Measurements from ENCODE around the gene SNAP29.

The SNAP29 gene

DNA sequence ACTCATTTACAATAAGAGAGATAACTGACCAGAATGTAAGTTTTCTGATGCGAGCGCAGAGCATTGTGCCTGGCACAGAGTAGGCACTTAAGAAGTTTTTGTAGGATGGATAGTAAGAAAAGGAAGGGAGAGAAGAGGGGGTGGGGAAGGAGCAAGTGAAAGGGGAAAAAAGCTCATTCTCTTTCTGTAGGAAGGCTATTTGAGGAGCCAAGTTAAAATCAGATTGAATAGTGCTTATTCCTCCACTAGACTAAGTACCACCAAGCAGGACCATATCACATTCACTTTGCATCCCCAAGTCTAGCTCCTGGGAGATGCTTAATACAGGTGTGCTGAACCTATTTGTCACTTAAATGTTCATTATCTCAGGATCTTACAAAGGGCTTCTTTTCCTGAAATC is 44.3 kb downstream of the SNAP29 start:
- Histone ChIP-seq H3K9me3 (ENCODE audit: control insufficient read depth, low read length) (no peaks in the 10 kb centered on the region), H3K79me2 (no peaks in the 10 kb centered on the region), H3K27me3 (ENCODE audit: control insufficient read depth, insufficient read depth, low read length) (no peaks in the 10 kb centered on the region), H3K4me1 (no peaks in the 10 kb centered on the region), H3K27ac (no peak overlapping the region), H3K4me2 (ENCODE audit: low read length) (no peak overlapping the region), H3K4me3 (ENCODE audit: low read depth, low read length) (no peak overlapping the region), H2AFZ (no peak overlapping the region), H3K36me3 (ENCODE audit: control insufficient read depth, insufficient read depth, low read length) (no peaks in the 10 kb centered on the region), H3K9ac (no peak overlapping the region)
- TF ChIP-seq, protein P1, sequence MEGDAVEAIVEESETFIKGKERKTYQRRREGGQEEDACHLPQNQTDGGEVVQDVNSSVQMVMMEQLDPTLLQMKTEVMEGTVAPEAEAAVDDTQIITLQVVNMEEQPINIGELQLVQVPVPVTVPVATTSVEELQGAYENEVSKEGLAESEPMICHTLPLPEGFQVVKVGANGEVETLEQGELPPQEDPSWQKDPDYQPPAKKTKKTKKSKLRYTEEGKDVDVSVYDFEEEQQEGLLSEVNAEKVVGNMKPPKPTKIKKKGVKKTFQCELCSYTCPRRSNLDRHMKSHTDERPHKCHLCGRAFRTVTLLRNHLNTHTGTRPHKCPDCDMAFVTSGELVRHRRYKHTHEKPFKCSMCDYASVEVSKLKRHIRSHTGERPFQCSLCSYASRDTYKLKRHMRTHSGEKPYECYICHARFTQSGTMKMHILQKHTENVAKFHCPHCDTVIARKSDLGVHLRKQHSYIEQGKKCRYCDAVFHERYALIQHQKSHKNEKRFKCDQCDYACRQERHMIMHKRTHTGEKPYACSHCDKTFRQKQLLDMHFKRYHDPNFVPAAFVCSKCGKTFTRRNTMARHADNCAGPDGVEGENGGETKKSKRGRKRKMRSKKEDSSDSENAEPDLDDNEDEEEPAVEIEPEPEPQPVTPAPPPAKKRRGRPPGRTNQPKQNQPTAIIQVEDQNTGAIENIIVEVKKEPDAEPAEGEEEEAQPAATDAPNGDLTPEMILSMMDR (IDR thresholded peaks at IDR 0.05) = no peak

- no peaks in the 10 kb centered on the region for H3K4me1 ChIP-seq
- no peaks in the 10 kb centered on the region for H3K79me2 ChIP-seq
- no peak overlapping the region for H3K9ac ChIP-seq
- no peaks in the 10 kb centered on the region for H3K27me3 ChIP-seq (ENCODE audit: control insufficient read depth, insufficient read depth, low read length)
- no peak overlapping the region for H2AFZ ChIP-seq
- no peaks in the 10 kb centered on the region for H3K36me3 ChIP-seq (ENCODE audit: control insufficient read depth, insufficient read depth, low read length)
- no peak overlapping the region for H3K4me2 ChIP-seq (ENCODE audit: low read length)
- H3K27ac ChIP-seq = no peak overlapping the region
- no peak overlapping the region for H3K4me3 ChIP-seq (ENCODE audit: low read depth, low read length)
- TF ChIP-seq, protein P1 (IDR thresholded peaks at IDR 0.05) = no peak
- H3K9me3 ChIP-seq (ENCODE audit: control insufficient read depth, low read length) = no peaks in the 10 kb centered on the region
Measured at GRCh38 chr22:20904008-20904979, 45.5 kb downstream of the SNAP29 start.

DNA sequence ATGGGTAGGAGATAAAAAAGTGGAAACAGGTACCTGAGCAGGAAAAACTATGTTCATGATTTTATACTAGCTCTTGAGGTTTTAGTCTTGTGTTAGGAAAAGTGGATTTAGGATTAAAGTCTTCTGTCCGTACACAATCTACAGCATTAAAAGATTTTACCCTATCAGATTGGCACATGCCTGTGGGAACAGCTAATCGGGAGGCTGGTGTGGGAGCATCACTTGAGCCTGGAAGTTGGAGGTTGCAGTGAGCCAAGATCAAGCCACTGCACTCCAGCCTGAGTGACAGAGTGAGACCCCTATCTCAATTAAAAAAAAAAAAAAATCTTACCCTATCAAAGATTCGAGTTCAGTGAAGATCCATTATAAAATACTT is 46.2 kb downstream of the SNAP29 start:
- Histone ChIP-seq H3K4me3 (ENCODE audit: low read depth, low read length) (no peak overlapping the region), H3K9ac (no peak overlapping the region), H3K36me3 (ENCODE audit: control insufficient read depth, insufficient read depth, low read length) (no peaks in the 10 kb centered on the region), H3K27ac (no peak overlapping the region), H3K9me3 (ENCODE audit: control insufficient read depth, low read length) (no peaks in the 10 kb centered on the region), H3K79me2 (no peaks in the 10 kb centered on the region), H3K4me2 (ENCODE audit: low read length) (no peak overlapping the region), H2AFZ (no peak overlapping the region), H3K4me1 (no peaks in the 10 kb centered on the region), H3K27me3 (ENCODE audit: control insufficient read depth, insufficient read depth, low read length) (no peaks in the 10 kb centered on the region)
- TF ChIP-seq, protein P1 (IDR thresholded peaks at IDR 0.05) = no peak

GRCh38 chr22:20905415-20906386 is 46.9 kb downstream of the SNAP29 start:
- TF ChIP-seq, protein P1 (IDR thresholded peaks at IDR 0.05) = no peak
- no peaks in the 10 kb centered on the region for H3K27me3 ChIP-seq (ENCODE audit: control insufficient read depth, insufficient read depth, low read length)
- H3K79me2 ChIP-seq = no peaks in the 10 kb centered on the region
- no peak overlapping the region for H2AFZ ChIP-seq
- no peak overlapping the region for H3K9ac ChIP-seq
- H3K27ac ChIP-seq = no peak overlapping the region
- no peak overlapping the region for H3K4me2 ChIP-seq (ENCODE audit: low read length)
- no peaks in the 10 kb centered on the region for H3K4me1 ChIP-seq
- H3K4me3 ChIP-seq (ENCODE audit: low read depth, low read length) = no peak overlapping the region
- H3K9me3 ChIP-seq (ENCODE audit: control insufficient read depth, low read length) = no peaks in the 10 kb centered on the region
- no peaks in the 10 kb centered on the region for H3K36me3 ChIP-seq (ENCODE audit: control insufficient read depth, insufficient read depth, low read length)

Measured in parathyroid adenoma (tissue), 2 donors.